CD4-positive, alpha-beta T cell treated with Interleukin-1 beta for 1 hour (primary cell): ENCODE measurements around the gene TNFRSF12A.
"Not testable (repeated sequence)": the region's sequence is repeated elsewhere in the genome, so short reads cannot be mapped to it uniquely, and the experiment has no call there.

ENCODE experiments used
- DNase-seq, 2 donors: peaks; one replicate each; pipeline ENCODE4 v3.0.0-alpha.2; 2020 to 2022

TNFRSF12A gene

DNA sequence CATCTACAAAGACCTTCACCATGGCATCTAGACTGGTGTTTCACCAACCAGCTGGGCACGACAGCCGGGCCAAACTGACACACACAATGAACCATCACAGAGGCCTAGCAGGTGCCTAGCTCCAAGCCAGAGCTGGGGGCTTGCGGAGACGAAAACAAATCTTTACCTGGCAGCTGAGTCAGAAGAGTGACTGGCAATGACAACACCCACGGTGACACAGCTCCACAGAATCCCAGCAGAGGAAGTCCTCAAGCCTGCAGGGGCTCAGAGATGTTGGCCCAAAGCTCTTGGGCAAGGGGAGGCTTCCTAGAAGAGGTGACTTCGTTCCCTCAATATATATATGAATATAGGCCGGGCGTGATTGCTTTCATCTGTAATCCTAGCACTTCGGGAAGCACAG, 31.3 kb downstream of the TNFRSF12A start:
- DNase-seq: no peak

DNA sequence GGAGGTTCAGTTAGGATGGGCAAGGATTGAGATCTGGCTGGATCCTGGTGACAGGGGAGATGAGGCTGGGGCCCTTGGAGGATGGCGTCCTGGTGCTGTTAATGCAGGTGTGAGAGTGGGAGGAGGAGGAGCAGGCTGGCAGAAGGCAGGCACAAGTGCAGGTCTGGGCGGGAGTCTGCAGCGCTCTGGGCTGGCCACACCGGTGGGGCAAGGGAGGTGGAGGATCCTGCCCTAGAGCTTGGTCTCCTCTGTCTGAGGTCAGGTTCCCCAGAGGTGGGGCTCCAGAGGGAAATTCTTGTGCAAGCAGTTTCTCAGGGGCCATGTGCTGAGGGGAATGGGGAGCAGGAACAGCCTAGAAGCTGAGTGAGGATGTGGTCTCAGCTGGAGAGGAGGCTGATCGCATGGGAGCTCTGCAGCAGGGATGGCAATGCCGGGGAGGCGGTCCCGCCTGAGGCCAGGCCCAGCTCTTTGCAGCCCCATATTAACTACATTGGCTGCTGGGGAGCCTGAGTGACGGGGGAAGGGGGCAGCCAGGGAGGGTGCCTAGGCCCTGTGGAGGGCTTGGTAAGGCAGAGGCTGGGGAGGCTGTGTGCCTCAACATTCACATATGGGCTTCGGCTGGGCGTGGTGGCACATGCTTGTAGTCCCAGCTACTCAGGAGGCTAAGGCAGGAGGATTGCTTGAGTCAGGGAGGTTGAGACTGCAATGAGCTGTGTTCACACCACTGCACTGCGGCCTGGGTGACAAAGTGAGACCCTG, 32.6 kb downstream of the TNFRSF12A start:
- not testable (repeated sequence) for DNase-seq

DNA sequence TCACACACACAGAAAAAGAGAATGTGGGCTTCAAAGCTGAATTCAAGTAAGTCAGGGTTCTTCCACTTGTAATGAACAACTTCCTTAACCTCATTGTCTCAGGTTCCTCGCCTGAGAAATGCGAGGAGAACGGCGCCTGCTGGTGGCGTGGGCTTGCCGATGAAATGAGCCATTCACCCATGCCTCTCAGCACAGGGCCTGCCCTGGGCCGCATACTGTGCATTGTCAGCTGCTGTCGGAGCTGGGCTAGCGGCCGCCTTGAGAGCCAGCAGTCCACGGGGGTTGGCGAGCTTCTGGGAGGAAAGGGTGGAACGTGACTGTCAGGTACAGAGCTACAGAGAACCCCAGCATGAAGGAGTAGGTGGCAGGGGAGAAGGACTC, 33.2 kb downstream of the TNFRSF12A start:
- DNase-seq: not testable (repeated sequence)

DNA sequence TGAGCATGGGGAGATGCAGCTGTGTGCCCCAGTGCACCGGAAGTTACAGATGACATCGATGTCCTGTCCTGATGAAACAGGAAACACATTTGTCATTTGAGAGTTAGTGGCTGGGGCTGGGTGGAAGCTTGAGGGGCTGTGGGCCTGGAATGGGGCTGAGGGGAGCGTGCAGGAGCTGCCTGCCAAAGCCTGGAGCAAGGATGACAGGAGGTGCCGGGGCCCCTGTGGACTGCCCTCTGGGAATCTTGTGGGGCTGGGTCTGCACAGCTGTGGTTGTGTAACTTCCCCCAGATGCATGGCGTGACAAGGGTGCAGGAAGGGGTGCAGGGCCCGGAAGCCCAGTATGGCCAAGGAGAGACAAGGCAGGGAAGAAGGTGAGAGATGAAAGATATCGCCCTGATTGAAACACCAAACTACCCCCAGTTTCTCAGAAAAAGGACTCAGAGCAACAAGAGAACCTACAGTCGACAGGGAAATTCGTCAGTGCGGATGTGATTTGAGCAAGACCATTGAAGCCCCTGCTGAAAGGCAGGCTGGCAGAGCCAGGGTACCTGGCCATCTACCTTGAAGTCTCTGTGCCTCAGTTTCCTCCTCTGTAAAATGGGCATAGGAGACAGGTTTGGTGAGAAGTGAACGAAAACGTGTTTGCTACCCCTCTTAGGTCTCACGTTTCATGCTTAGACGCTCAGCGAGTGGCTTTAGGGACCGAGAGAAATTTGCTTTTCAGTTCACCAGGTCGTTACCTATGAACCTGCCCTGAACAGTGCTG, 35.0 kb downstream of the TNFRSF12A start:
- no peak for DNase-seq

DNA sequence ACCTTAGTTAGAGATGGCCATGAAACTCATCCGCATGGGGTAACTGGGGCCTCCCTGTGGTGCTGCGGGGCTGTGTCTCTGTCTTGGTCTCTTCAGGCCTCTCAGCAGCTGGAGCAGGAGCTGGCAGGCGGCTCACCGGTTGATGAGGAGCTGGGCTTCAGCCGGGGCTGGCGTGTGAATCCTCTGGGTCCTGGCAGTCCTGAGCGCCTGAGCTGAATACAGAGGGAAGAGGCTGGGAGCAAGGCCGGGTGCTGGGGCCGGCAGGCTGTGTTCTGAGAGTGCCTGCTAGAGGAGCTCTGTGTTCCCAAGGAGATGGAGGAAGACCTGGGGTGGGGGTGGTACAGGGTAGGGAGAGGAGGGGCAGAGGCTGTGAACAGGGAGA, 35.6 kb downstream of the TNFRSF12A start:
- DNase-seq: not testable (repeated sequence)

DNA sequence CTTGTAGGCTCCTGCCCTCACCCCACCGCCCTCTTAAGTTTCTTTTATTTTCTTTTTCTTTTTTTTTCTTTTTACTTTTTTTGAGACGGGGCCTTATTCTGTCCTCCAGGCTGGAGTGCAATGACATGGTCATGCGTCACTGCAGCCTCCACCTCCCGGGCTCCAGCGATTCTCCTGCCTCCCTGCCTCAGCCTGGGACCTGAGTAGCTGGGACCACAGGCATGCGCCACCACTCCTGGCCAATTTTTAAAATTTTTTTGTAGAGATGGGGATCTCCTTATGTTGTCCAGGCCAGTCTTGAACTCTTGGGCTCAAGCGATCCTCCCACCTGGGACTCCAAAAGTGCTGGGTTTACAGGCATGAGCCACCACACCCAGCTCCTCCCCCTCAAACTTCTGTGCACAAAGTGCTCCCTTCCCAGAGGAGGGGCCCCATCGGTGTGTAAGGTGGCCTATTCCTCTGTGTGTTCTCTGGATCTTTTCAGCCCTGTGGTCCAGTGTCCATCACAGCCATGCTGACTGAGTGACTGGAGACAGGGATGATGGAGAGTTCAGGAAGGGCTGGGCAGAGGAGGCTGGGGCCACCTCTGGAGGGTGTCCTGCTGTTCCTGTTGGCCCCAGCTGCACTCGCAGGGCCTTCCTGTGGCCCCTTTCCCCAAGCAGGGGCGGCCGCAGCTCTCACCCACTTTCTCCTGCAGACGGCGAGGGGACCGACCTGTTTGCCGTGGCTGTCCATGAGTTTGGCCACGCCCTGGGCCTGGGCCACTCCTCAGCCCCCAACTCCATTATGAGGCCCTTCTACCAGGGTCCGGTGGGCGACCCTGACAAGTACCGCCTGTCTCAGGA, 36.4 kb downstream of the TNFRSF12A start:
- no peak for DNase-seq

DNA sequence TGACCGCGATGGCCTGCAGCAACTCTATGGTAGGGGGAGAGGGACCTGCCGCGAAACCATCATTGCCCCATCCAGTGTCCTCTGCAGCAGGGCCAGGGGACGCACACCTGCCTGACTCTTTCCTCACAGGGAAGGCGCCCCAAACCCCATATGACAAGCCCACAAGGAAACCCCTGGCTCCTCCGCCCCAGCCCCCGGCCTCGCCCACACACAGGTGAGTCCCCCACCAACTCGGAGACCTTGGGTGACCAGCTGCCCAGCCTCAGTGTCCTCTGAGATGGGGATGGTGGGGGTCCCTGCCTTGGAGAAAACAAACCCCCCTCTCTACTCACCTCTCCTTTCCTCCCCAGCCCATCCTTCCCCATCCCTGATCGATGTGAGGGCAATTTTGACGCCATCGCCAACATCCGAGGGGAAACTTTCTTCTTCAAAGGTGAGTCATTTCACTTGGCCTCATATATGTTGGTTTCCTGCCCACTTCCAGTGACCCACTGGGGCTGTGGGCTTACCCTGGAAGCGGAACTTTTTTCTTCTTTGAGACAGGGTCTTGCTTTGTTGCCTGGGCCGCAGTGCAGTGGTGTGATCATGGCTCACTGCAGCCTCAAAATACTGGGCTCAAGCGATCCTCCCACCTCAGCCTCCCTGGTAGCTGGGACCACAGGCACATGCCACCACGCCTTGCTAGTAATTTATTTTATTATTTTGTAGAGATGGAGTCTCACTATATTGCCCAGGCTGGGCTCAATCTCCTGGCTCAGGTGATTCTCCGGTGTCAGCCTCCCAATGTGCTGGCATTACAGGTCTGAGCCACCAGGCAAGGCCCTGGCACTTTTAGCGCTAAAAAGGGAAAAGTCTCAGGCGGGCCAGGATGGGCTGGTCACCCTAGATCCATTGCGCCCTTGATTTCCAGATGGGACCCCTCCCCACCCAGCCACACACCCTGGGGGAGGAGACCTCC, 37.3 kb downstream of the TNFRSF12A start:
- DNase-seq: no peak

DNA sequence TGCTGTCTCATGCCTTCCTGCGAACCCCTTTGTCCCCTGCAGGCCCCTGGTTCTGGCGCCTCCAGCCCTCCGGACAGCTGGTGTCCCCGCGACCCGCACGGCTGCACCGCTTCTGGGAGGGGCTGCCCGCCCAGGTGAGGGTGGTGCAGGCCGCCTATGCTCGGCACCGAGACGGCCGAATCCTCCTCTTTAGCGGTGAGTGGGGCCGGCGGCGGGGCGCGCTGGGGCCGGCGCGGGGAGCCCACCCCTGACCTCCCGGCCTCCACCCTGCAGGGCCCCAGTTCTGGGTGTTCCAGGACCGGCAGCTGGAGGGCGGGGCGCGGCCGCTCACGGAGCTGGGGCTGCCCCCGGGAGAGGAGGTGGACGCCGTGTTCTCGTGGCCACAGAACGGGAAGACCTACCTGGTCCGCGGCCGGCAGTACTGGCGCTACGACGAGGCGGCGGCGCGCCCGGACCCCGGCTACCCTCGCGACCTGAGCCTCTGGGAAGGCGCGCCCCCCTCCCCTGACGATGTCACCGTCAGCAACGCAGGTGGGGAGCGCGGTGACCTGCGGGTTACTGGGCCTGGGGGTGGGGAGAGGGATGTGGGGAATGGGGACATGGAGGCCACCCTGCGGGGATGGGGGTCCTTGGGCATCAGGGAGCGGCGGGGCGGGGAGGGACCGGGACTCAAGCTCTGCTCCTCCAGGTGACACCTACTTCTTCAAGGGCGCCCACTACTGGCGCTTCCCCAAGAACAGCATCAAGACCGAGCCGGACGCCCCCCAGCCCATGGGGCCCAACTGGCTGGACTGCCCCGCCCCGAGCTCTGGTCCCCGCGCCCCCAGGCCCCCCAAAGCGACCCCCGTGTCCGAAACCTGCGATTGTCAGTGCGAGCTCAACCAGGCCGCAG, 38.2 kb downstream of the TNFRSF12A start:
- DNase-seq: peak; percentile 51 to 52

DNA sequence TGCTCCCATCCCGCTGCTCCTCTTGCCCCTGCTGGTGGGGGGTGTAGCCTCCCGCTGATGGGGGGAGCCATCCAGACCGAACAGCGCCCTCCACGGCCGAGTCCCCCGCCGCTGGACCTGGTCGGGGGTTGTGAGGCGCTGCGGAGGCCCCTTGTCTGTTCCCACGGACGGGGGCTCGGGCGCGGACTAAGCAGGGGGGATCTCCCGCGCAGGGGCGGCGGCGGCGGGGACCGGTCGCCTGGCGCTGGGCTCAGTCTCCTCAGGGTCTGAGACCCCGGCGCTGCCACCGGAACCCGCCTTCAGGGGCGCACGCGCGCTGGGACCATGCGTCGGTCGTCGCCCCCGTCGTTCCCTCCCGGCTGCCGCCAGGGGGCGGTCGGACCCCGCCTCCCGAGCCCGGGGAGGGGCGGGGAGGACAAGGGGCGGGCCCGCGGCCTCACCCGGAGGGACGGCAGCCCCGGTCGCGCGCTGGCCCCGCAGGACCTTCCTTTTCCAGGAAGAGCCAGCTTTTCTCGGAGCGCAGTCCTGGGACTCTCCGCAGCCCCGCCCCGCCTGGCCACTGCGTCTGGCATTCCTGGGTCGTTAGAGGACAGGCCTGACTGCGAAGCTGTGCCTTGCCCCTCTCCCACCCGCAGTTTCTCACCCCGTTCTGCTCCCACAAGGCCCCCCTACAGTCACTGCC, 39.0 kb downstream of the TNFRSF12A start:
- peak; percentile 86 to 88 for DNase-seq

DNA sequence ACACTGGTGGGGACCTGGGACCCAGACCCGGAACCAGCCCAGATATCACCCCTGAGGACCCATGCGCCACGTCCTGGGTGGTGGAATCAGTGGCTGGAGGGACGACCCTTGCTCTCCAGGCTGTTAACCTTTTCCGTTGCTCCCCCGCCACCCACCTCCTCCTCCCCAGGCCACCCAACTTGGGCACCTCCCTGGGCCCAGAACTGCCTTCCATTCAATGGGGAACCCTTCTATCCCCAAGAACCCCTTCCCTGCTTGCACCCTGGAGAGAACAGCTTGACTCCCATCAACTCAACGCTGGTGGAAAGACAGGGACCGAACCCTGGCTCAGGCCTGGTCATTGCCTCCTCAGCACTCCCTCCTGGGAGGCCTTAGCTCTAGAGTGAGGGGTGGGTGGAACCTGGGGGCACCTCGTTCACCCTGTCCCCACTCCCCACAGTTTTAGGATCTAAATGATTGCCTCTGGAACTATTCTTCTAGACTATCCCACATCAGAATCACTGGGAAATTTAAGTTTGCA, 39.6 kb downstream of the TNFRSF12A start:
- no peak for DNase-seq

DNA sequence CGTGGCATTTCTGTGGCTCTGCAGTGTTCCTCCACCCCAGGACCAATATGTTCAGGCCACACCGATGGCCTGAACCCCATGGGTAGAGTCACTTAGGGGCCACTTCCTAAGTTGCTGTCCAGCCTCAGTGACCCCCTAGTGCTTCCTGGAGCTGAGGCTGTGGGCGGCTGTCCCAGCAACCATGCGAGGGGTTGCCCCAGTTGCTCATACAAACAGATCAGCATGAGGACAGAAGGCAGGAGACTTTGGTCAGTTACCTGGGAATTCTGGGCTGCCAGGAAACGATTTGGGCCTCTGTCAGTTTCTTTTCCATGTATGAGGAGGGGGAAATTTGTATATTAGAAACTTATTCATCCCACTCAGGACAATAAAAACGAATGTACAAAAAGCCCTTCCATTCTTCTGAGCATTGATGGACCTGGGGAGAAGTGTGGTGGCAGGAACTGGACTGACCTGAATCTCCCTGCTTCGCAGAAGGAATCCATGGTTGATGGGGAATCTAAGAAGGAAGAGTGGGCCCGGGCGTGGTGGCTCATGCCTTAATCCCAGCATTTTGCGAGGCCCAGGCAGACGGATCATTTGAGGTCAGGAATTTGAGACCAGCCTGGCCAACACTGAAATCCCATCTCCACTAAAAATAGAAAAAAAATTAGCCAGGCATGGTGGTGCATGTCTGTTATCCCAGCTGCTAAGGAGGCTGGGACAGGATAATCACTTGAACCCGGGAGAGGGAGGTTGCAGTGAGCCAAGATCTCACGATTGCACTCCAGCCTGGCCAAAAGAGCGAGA, 40.4 kb downstream of the TNFRSF12A start:
- DNase-seq: no peak

DNA sequence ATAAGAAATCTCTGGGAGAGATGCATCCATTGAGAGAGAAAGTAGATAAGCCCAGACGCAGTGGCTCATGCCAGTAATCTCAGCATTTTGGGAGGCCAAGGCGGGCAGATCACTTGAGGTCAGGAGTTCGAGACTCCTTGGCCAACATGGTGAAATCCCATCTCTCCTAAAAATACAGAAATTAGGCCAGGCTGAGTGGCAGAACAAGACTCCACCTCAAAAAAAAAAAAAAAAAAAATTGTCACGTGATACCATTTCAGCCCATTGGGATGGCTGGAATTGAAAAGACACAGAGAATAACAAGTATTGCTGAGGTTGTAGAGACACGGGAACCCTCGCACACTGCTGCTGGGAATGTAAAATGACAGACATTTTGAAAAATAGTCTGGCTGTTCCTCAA, 42.4 kb downstream of the TNFRSF12A start:
- no peak for DNase-seq

DNA sequence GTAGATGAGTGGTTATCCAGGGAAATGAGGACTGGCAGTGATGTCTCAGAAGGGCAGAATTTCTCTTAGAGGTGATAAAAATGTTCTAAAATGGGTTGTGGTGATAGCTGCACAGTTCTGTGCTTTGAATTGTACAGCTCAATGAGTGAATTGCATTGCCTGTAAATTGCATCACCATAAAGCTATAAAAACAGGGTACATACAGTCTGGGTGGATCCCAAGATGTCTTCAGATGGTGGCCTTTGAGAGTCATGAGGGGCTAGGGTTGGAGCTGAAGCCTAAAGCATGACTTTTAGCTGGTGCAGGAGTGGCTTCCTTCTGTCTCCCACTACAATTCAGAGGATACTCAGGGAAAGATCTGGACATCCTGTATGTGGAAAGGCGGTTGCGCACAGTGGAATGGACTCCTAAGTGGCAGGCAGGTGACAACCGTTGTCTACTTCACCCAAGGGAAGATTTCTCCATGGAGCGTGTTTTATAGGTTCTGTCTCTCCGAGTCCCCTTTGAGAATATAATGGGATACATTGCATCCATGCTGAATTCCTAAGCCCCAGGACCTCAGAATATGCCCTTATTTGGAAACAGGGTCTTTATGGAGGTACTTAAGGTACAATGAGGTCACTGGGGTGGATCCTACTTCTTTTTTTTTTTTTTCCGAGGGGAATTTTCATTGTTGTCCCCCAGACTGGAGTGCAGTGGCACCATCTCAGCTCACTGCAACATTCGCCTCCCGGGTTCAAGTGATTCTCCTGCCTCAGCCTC, 43.6 kb downstream of the TNFRSF12A start:
- no peak for DNase-seq

DNA sequence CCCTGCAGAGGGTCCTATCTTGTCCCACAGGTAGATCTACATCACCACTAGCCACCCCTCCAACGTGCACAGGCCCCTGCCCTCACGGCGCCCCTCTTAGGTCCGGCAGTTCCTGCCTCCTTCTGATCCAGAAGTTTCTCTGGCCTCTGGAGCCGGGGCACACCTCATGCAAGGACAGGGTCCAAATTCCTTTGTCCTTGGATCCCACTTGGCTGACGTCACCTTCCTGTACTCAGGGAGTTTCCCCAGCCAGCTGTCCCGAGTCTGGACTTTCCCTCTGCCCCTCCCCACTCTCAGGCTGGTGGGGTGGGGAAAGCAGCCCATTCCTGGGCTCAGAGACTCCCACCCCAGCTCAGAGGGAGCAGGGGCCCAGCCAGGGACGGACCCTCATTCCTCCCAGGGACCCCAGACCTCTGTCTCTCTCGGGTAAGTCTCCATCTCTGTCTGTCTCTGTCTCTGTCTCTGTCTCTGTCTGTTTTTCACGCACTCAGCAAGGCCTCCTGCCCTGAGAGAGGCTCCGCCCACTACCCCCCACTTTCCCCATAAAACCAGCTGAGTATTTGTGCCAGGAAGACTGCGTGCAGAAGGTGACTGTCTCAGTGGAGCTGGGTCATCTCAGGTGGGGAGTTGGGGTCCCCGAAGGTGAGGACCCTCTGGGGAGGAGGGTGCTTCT, 45.0 kb downstream of the TNFRSF12A start, which contains the start of gene IL32:
IL32 (plus strand) TSS at position 572 of the 673 bp plus-strand sequence. CDS start 172 bp downstream, outside the sequence.
- peak; percentile 69 to 86 for DNase-seq

DNA sequence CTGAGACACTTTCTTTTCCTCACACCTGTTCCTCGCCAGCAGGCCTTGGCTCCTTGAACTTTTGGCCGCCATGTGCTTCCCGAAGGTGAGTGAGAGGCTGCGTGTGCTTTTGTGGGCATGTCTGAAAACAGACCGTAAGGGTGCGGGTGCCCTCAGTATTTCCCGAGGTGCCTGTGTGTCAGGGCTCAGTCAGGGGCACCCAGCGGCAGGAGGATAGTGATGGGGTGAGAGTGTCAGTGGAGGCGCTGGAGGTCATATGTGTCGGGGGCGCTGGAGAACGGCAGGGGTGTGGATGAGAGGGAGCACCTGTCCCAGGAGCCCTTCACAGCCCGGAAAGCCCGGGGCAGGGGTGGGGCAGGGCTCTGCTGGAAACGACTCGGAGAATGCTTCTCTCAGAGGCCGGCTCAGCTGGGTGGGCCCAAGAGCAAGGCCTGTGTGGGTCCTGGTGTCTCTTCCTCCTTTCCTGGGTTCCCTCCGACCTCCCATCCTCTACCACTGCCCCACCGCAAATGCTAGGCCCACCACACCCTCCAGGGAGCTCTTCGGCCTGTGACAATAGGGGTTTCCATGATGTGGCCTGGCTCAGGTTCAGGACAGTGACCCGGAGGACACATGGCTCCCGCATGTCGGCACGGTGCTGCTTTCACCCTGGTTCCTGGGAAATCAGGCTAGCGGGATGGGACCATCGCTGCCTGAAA, 45.7 kb downstream of the TNFRSF12A start:
- no peak for DNase-seq

DNA sequence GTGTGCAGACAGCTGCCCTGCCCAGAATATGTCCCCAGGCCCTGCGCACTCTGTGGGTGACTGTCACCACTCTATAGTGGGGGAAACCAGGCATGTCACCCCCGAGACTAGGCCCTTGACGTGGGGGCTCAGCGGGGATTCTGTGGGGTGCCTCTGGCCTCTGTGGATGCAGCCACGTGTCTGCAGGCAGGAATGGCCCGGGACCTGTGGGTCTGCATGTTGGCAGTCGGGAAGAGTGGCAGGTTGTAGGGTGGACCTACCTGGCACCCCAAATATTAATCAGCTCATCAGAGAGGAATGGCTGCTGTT, 46.2 kb downstream of the TNFRSF12A start:
- no peak for DNase-seq

DNA sequence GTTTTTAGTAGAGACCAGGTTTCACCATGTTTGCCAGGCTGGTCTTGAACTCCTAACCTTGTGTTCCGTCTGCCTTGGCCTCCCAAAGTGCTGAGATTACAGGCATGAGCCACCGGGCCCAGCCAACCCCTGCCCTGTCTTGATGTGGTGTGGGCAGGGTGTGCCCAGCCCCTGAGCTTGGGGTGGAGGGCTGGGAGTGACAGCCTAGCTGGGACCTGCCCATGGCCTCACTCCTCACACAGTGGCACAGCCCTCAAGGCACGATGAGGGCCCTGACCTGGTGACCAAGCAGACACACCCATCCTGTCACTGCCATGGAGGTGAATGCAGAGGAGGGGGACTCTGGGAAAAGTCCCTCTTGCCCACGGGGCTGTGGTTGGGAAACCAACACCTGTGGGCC, 48.3 kb downstream of the TNFRSF12A start:
- peak in 1 of 2 donors; percentile 52 for DNase-seq
